Fibroblast of lung (primary cell): ENCODE data around the gene RPS27A.
"Not testable (repeated sequence)": the region's sequence is repeated elsewhere in the genome, so short reads cannot be mapped to it uniquely, and the experiment has no call there.

Source experiments
- CTCF ChIP-seq, 2 donors: IDR thresholded peaks in 1 of 2; conservative IDR thresholded peaks in 1 of 2; 1 replicate in 1 of 2; 2 replicates in 1 of 2; pipeline ENCODE4 v1.5.1; 2011 to 2012; ENCODE audit warnings: low read length in 2 of 2, control low read depth in 1 of 2, inconsistent platforms in 1 of 2, low read depth in 1 of 2, mild to moderate bottlenecking in 1 of 2
- EZH2 ChIP-seq: IDR thresholded peaks from 2 replicates; pipeline ENCODE4 v1.5.1; 2012; ENCODE audit warnings: low read length, control low read depth, mild to moderate bottlenecking; ENCODE audit errors: missing control alignments

GRCh38 chr2:55279859-55280424 is 47.5 kb downstream of the RPS27A start:
- TF ChIP-seq CTCF (conservative IDR thresholded peaks at IDR 0.05 in 1 of 2, IDR thresholded peaks at IDR 0.05 in 1 of 2; ENCODE audit: low read depth in 1 of 2, low read length in 2 of 2); EZH2: not testable (repeated sequence)
